Suppressor macrophage treated with lipopolysaccharide for 1 hour (primary cell): Measurements from ENCODE around the gene TRPV5.

Source experiments
- DNase-seq, 3 donors: peaks; one replicate each; pipeline ENCODE4 v3.0.0-alpha.2; 2020 to 2022

Gene TRPV5

DNA sequence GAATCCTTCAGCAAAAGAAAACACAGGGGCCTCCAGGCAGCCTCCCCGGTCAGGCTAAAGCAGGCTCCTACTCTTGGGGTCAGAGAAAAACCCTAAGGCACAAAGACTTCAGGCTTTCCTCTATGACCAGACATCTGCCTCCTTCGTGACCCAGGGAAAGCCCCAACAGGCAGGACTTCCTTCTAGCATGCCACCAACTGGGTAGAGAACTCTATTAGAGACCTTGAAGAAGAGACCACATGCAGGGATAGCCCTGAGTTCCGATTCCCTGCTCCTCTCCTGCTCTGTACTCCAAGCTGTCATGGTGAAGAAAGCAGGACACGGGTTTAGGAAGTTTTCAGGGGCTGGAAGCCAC is 49.3 kb downstream of the TRPV5 start:
- peak; percentile 53 to 75 (median 68) for DNase-seq

DNA sequence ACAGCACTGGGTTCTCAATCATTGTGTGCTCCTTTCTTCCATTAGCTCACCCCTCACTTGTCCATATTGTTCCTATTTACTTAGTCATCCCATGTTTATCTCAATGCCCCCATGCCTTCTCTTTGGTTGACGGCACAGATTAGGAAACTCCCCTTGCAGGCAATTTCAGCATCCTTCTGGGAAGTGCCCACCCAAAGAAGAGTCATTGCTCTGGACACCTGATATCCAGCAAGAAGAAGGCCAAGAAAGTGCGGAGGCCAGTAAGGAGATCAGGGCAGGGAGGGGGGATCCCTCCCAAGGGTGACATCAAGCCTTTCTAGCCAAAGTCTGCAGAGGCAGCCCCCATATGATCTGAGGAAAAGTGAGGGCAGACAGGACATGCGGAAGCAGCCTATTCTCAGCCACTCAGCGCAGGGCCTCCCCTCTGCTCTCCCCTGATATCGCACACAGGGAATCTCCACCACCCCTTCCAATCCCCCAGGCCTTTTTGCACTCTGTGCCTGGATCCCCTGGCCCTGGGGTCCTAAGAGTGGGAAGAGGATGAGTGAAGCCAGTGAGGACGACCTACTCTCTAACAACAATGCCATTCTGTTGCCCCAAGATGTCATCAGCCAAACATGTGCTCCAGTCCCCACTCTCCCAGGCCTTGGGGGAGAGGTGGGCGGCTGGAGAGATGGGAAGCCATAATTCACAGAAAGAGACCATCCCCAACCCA is 49.8 kb downstream of the TRPV5 start:
- no peak for DNase-seq

DNA sequence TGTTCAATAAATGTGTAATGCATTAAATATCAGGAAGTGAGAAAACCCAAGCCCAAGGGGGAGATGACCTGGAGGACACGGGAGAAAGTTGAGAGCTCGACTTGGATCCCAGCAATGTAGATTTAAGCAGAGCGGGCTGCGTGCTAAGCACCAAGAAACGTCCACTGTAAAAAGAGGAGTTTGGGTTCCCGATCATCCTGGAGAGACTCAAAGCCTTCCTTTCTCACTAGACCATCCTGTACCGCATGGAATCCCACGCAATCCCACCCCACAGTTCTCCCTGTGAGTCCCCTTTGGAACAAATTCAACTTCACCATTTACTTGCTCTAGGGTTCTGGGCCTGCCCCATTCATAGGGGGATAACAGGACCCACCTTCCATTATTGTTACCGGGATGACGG is 50.4 kb downstream of the TRPV5 start:
- no peak for DNase-seq

DNA sequence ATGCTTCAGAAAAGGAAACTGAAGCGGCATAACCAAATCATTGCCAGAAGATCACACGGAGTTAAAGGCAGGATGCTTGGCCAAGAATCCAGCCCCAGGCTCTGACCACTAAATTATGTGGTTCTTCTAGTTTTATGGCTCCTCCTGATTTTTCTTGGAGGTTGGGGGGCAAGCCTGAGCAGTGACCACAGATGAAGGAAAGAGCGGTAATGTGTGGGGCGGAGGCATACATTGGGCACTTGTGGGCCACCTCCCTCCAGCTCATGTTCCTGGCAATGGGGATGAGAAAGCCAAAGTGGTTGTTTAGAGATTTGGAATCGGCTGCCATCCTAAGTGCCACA is 51.2 kb downstream of the TRPV5 start:
- DNase-seq, result no peak

DNA sequence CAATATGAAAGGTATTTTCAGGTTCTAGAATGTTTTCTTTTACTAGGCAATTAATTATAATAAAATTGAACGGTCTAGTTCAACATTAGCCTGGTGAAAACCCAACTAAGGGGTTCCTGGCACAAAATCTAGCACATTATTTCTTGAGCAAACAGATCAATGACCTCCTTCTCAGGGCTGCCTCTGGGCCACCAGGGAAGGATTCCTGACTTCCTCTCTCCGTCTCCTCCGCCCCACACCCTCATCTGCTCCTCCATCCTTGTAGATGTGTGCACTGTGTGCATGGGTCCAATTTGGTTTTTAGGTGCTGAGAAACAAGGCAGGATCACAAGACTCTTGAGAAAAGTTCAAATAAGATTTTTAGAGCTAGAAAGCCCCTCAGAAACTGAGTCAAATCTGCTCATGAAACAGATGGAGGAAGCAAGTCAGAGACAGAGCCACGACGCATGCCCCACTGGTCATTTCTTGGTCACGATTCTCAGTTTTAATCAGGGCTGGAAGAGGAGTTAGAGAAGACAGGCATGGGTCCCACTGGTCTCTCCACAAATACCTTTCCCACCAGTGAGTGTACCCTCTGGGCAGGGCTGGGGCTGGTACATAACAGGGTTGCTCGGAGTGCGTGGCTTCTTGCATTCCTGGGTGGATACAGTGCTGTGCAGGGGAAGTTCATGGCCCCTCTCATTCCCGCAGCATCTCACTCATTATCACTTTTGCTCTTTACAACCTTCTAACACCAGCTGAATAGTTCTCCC is 51.8 kb downstream of the TRPV5 start:
- no peak for DNase-seq

DNA sequence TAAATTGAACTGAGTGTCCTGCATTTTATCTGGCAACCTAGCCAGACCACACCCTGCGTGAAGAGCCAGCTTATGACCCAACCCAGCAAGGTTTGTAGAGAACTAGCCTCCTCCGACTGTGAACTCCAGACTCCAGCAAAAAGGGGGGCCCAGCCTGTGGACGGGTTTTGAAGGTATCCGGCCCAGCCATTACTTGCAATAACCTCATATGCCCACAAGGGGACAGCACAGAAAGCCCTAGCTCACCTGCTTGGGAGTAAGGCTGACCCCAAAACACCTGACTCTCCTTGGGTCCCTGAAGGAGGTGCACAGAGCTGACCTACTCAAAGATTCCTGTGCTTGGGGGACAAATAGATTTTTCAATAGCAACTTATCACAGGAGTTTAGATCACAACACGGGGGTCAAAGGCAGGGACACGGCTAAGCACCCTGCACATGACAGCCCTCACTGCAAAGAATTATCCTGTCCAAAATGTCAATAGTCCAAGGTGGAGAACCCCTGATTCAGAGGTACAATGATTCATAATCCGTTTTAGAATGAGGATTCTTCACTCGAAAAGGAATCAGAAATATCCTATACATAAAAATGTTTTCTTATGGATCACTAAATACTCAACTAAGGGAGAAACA is 52.6 kb downstream of the TRPV5 start:
- DNase-seq, result peak; percentile 46 to 67 (median 66)

DNA sequence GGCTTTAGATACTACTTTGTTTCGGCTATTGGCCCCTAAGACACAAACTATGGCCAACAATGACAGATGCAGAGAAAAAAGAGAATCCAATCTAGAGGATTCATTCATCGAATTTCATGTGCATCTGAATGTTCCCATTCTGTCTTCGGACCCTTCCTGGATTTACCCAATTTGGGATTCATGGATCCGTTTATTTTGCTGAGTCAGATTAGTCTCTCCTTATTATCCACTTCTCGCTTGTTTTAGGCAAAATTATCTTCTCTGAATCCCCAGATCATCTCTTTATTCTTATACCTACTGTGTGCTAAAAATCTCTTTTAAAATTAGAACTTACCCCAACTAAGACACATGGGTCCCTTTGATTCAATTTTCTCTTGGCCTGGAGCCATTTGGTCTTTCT is 54.5 kb downstream of the TRPV5 start:
- DNase-seq, result no peak

DNA sequence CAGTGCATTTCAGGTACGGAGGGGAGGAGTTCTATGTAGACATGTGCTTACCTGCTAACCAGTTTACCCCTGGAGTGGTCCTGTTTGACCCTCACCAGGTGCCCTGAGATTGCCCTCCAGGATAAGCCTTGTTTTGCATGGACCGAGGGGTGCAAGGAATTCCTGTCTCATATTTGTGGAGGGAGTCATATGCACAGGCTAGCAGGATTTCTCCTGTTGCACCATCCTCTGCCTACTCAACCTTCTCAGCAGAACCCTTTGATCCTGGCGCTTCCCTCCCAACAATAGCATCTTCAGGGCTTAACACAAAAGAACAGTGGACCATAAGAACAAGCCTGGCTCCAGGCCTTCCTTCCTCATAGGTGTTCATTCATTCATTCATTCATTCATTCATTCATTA is 55.2 kb downstream of the TRPV5 start:
- DNase-seq, result no peak

DNA sequence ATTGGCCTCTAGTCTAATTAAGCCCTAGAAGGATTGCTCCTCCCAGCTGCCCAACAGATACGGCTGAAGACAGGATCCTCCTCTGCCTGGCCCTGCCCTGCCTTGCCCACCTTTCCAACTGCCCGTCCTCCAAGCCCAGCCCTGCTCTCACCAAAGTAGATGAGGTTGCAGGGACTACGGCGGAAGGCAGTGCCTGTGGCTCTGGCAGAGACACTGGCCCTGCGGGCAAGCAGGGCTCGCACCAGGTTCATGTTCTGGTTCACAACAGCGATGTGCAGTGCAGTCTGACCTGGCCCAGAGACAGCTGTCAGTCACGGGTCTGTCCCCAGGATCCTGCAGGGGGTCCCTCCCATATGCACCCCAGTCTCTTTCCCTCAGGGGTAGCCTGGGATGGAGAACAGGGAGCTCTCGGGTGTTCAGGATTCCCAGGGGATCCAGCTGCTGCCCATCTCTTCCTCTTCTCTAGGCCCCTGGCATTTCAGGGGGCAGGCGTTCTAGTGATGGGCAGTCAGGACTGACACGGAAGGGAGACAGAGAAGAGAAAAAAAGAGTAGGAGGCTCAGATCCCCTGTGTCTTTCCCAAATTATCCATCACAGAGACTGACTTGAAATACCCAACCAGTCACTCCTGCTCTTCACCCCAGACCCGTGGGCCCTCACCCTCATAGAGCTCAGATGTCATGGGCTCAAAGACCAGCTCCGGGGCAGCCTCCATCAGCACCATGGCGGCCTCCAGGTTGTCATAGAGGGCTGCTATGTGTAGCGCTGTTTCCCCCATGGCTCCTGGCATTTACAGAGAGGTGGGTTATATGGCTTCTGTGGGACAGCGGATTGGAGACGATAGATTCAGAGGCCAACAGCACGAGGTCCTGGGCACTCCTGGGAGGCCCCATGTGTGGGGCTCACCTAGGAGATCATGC is 56.3 kb downstream of the TRPV5 start:
- no peak for DNase-seq

DNA sequence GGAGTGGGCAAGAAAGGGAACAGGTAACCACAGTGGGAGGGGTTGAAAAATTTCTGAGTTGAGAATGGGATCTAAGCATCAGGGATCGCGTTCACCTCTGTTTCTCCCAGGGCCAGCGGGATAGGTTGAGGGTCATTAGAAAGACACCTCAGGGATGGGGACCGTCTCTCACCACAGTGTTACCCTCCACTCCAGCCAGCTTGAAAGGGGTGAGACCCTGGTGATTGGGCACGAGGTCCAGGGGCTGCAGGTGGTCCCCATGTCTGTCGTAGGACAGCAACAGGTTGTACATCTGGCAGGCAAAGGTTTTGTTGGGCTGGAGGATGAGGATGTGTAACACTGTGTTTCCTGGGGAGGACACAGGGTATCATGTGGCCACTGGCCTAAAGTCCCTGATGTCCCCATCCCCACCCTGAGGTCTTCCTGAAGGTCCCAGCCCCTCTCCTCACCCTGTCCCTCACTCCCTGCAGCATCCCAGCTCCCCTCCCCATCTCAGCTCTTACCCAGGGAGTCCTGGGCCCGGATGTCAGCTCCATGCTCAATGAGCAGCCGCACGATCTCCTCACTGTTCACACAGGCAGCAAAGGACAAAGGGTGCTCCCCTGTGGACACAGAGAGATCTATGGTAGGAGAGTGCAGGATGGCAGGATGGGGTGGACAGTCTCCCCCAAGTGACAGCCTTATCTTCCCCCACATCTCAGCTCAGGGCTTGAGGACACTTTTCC is 57.1 kb downstream of the TRPV5 start:
- no peak for DNase-seq

DNA sequence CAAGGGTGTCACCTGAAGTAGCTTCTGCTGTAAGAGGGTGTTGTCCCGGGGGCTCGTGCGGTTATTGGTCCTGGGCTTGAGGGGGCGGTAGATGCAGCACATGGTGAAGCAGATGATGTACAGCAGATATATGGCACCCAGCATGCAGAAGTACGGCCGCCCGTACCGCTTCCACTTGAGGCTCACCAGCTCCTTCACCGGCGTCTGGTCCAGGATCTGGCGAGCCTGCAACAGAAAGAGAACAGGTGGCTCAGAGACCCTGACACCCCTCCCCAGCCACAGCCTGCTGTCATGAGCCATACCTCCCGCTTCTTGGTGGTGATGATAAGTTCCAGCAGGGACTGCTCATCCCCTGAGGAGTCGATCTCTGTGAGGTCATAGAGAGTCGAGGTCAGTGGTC is 58.1 kb downstream of the TRPV5 start:
- no peak for DNase-seq

DNA sequence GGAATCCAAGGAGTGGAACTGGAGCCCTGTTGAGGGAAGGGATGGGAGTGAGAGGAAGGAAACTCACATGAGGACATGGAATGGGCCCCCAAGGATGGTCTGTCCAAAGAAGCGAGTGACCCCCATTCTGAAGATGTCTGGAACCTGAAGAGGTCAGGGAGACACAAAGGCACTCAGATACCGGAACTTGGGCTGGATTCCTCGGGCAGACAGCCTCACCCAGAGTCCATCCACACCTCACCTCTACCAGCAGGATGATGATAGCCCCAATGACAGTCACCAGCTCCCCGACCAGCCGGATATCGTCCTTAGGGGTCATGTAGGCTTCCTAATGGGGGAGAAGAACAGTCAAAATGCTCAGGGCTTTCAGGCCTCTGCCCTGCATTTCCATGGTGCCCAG is 58.7 kb downstream of the TRPV5 start:
- DNase-seq, result no peak

DNA sequence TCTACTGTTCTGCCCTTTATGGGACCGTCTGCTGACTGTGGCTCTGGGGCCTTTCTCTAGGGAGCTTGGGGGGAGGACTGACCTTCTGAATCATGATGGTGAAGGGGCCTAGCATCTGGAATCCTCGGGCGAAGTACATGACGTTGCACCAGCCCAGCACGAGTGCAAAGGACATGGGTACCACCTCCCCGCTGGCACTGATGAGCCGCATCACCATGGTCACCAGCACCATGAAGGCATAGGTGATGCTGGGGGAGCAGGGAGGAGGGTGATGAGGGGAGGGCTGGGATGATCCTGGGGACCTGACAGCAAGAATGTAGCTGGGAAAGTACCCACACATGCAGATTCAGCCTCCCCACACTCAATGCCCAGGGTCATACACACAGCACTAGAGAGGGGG is 59.1 kb downstream of the TRPV5 start:
- DNase-seq, result no peak

DNA sequence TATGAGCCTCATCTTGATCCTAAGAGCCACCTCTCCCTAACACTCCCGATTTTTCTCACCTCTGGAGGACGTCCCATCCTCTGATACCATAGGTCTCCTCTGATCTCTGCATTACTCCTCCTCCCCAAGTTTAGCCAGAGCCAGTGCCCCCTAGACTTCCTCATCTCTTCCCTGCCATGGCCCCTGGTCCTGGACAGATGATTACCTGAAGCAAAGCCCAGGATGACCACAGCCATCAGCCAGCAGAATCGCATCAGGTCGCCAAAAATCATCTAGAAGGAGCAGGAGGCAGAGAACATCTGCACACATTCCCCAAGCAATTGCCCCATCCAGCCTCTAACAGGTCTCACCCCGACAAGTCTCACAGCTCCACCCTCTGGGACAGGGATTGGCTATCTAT is 59.7 kb downstream of the TRPV5 start:
- DNase-seq, result no peak

DNA sequence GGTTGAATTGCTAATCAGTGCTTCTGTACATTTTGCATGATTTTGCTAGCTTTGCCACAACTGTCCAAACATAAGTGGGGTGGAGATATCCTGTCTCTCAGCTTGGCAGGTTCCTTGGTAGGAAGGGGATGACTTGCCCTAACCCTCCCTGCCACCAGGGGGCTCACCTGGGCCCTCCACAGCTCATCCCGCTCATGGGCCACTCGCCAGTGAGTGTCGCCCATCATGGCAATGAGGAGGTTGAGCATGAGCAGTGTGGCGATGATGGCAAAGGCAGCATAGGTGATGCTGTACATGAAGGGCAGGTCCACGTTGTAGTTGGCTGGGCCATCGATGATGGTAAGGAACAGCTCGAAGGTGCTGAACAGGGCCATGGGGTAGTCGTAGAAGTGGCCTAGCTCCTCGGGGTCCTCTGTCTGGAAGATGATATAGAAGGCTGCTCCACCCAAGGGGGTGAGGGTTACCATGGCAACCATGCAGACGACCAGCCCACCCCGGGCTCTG is 60.2 kb downstream of the TRPV5 start:
- DNase-seq, result peak; percentile 25 to 62 (median 46)

DNA sequence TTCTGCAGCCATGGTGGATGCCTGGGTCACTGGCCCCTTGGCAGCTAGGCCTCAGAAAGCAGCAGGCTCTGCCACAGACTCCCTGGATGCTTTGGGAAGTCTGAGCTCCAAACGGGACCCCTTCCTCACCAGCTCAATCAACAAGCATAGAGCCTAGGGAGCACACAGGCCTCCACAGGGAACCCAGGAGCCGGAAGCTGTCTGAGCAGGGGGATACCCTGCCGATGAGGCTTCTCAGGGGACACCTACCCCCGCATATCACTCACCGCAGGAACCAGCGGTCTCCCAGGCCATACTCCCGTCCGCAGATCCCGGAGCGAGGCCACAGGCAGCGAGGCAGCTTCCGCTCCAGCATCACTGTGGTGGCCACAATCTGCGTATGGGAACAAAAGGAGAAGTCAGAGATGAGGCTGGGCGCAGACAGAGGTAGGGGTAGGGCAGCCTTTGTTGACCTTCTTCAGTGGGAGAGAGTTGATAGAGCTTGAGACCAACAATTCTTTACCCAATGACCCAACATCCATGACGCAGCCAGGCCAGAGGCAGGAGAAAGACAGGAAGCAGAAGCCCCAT is 61.4 kb downstream of the TRPV5 start:
- no peak for DNase-seq

DNA sequence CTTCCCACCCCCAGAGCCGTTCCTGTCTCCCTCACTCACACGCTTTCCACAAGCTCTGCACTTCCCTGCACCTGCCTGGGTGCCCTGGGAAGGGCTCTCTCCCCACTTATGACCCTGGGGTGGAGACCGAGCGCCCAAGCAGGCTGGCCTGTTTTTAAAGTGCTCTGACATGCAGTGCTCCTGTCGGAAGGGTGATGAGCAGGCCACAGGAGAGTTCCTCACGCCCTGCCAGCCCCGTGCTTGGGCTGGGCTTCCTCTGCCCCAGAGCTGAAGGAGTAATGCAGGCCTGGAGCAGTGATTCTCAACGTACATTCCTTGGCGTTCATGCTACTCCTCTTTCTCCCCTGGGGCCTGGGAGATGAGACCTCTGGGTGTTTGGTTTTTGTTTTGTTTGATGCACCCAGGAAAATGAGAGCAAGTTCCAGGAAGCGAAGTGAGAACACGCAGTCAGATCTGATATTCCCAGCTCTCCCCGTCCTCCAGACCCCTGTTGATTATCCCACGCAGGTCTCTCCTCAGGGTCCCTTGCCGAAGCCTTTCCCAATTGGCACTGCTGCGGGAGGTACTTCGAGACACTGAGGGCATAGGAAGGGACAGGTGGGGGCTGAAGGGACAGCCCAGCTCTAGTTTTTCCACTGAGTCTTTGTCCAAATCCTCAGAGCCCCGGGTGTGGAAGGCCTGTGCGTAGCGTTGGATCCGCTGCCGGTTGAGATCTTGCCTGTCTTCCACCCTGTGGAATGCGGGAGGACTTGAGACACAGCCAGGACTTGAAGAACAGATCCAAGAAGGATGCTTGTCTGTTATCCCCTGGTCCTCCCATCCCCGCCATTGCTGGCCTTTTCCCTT is 62.1 kb downstream of the TRPV5 start:
- no peak for DNase-seq

DNA sequence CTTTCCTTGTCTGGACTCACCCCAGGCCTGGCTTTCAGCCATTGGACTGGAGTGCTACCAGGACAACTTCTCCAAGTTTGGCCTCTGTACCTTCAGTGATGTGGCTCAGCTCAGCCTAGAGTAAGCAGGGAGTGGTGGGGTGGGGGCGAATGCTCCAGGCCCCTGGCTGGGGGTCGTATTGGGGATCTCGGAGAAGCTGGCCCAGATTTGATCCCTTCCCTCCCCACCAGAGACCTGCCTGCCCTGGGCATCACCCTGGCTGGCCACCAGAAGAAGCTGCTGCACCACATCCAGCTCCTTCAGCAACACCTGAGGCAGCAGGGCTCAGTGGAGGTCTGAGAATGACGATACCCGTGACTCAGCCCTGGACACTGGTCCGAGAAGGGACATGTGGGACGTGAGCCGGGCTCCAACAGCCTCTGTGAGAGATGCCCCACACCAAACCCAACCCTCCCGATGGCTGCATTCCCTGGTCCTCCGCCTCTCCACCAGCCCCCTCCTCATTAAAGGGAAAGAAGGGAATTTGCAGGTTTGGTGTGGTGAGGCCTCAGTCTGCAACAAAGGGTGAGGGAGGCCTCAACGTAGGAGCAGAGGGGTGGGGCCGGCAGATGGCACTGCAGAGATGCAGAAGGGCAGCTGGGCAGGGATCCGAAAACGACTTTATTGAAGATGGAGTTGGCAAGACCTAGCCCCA is 62.8 kb downstream of the TRPV5 start:
- DNase-seq, result no peak

DNA sequence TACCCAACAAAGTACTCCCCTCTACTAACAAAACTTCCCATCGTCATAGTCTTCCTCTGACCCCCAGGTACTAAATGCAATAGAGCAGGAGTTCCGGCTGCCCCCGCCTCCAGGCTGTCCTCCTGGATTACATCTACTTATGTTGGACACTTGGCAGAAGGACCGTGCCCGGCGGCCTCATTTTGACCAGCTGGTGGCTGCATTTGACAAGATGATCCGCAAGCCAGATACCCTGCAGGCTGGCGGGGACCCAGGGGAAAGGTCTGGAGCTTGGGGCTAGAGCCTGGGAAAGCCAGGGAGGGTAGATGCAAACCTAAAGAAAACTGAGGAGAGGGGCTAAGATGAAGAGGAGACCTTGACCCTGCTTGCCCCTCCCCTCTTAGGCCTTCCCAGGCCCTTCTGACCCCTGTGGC is 63.4 kb downstream of the TRPV5 start:
- no peak for DNase-seq

DNA sequence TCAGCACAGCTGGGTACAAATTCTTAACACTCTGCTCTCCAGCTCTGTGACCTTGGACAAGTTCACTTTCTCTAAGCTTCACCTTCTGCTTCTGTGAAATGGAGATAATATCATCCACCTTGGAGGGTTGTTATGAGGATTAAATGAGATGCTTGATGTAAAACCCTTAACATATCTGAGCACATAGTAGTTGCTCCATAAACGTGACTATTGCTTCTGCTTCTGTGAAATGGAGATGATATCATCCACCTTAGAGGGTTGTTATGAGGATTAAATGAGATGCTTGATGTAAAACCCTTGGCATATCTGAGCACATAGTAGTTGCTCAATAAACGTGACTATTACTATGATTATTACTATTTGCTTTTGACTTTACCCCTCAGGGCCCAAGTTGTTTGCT is 64.1 kb downstream of the TRPV5 start:
- no peak for DNase-seq
